ENCODE measurements around the gene DGKH.

DGKH gene

DNA sequence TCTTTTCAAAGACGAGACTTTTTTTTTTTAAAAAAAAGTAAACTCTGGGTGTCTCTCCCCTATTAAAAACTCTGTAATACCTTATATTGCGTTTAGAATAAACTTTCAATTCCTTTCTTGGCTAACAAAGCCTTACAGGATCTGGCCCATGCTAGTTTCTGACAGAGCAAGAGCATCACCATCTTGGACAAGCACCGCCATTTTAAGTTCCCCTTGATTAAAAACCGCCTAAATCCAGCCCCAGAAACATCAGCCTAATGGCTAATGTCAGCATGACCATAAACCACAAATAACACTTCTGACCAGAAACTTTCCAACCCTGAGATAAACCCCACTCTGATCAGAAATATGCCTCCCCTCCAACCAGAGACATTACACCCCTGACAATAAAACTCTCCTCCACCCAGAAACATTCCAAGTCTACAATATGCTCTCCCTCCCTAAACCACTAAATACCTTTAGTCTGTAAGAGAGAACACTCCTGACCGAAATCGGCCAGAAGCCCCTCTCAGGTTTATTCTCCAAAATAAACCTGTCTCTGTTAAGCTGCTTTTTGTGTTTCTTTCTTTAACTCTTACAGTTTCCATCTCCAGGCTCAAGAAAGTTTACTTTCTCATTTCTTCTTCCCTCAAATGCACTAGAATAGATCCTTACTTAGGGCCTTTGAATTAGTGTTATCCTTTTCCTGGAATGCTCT, 221.9 kb downstream of the DGKH start:
- Mint-ChIP-seq H3K4me1 (ENCODE audit: low read depth) (peaks cover 39% of the 10 kb centered on the region), H3K27me3 (no peaks in the 10 kb centered on the region), H3K27ac (peak overlapping the region; percentile 95), H3K36me3 (peaks cover 3% of the 10 kb centered on the region), H3K4me3 (peak overlapping the region; percentile 92), H3K9me3 (ENCODE audit: low read depth) (no peaks in the 10 kb centered on the region)

- Mint-ChIP-seq H3K27ac (peak overlapping the region; percentile 95), H3K4me3 (peak overlapping the region; percentile 92), H3K27me3 (no peaks in the 10 kb centered on the region), H3K4me1 (ENCODE audit: low read depth) (peaks cover 44% of the 10 kb centered on the region), H3K36me3 (peaks cover 3% of the 10 kb centered on the region), H3K9me3 (ENCODE audit: low read depth) (no peaks in the 10 kb centered on the region)
These were observed 222.4 kb downstream of the DGKH start for GRCh38 chr13:42270857-42271215.

DNA sequence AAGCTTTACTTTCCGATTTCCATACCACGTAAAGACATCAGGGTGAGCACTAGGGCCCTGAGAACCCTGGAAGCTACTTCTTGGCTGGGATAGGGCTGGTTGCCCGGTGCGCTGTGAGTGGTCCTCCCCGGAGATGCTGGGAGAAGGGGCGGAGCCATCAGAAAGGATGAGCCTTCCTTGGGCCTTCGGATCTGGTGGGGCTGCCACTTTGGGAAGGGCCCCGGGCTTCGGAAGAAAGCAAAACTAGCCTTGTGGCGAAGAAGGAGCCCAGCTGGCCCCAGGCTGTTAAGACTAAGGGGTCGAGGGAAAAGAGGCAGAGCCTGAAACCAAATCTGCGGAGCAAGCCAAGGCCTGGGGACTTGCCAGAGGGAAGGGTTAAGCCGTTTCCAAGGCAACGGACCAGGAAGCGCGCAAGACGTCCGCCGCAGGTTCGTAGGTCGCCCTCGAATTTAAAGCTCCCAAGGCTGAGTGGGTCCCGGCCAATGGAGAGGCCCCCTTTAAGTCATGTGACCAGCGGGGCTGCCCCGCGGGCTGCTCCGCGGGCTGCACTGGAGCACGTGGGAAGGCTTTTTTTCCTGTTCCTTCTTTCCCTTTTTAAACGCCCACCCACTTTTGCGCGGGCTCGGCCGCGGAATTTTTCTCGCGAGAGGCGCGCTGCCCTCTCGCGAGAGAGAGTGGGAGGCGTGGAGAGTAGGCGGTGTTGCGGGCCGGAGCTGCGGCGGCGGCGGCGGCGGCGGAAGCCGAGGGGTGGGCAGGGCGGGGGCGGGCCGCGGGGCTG, 223.1 kb downstream of the DGKH start:
- Mint-ChIP-seq H3K4me1 (ENCODE audit: low read depth) (peaks cover 47% of the 10 kb centered on the region), H3K36me3 (peaks cover 3% of the 10 kb centered on the region), H3K27me3 (no peaks in the 10 kb centered on the region), H3K27ac (peak overlapping the region; percentile 95), H3K4me3 (peak overlapping the region; percentile 92), H3K9me3 (ENCODE audit: low read depth) (no peaks in the 10 kb centered on the region)

DNA sequence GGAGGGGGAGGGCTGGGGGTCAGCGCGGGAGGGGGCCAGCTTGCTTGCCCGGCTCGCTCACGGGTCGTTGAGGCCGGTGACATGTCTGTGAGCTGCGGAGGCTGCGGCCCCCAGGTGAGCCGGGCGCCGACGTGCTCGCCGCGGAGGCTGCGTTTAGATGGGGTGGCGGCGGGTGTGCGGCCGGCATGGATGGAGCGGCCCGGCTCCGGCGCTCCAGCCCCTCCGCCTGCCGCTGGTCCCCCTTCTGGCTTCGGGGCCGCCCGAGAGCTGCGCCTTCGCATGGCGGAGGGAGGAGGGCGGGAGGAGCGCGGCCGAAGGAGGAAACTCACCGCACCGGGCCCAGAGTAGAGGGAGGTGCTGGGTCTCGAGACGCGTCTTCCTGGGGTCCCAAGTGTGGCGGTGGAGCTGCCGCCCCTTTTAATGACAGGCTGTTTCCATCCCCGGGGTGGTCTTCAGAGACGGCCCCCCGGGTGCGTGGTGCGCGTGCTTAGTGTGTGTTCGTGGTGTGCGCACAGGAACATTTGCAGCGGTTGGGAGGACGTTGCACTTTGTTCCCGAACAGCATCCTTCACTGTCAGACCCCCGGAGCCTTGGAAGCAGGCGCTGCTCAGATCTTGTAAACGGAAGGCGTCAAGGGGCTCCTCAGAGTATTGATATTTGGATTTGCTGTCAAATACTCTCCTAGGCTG, 223.8 kb downstream of the DGKH start, which contains the start of gene AKAP11:
AKAP11 (plus strand) TSS at position 38 of the 689 bp plus-strand sequence. CDS start 14,197 bp downstream, outside the sequence.
- Mint-ChIP-seq H3K9me3 (ENCODE audit: low read depth) (no peaks in the 10 kb centered on the region), H3K27me3 (no peaks in the 10 kb centered on the region), H3K27ac (peak within 1 kb of the TSS; percentile 97), H3K4me1 (ENCODE audit: low read depth) (peaks cover 51% of the 10 kb centered on the region), H3K36me3 (peaks cover 4% of the 10 kb centered on the region), H3K4me3 (peak within 1 kb of the TSS; percentile 98)

- Mint-ChIP-seq H3K36me3 (peaks cover 9% of the 10 kb centered on the region), H3K4me3 (peak overlapping the region; percentile 98), H3K4me1 (ENCODE audit: low read depth) (peaks cover 51% of the 10 kb centered on the region), H3K9me3 (ENCODE audit: low read depth) (no peaks in the 10 kb centered on the region), H3K27ac (peak overlapping the region; percentile 97), H3K27me3 (no peaks in the 10 kb centered on the region)
These were observed 224.3 kb downstream of the DGKH start for GRCh38 chr13:42272804-42273175.

DNA sequence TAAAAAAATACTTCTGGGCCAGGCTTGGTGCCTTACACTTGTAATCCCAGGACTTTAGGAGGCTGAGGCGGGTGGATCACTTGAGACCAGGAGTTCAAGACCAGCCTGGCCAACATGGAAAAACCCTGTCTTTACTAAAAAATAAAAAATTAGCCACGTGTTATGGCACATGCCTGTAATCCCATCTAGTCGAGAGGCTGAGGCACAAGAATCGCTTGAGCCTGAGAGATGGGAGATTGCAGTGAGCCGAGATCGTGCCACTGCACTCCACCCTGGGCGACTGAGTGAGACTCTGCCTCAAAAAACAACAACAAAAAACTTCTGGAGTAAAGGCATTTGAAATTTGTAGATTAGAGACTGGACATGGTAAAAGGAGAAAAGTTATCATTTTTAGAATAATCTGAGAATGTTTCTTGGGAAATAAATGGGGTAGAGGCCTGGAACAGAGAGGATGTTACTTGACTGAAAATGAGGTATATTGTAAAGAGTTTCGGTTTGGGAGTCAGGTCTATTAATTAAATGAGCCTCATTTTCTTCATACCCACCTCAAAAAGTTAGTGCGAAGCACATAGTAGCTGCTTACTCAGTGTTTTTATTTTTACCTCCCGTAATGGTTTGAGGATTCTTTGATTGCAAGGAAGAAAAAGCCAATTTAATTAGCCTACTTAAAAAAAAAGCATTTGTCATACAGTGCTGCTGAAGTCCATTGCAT, 226.1 kb downstream of the DGKH start:
- peak overlapping the region; percentile 77 for H3K4me3 Mint-ChIP-seq
- H3K4me1 Mint-ChIP-seq (ENCODE audit: low read depth): peaks cover 51% of the 10 kb centered on the region
- H3K27me3 Mint-ChIP-seq: no peaks in the 10 kb centered on the region
- peak overlapping the region; percentile 85 for H3K27ac Mint-ChIP-seq
- H3K36me3 Mint-ChIP-seq: peaks cover 11% of the 10 kb centered on the region
- H3K9me3 Mint-ChIP-seq (ENCODE audit: low read depth): no peaks in the 10 kb centered on the region

DNA sequence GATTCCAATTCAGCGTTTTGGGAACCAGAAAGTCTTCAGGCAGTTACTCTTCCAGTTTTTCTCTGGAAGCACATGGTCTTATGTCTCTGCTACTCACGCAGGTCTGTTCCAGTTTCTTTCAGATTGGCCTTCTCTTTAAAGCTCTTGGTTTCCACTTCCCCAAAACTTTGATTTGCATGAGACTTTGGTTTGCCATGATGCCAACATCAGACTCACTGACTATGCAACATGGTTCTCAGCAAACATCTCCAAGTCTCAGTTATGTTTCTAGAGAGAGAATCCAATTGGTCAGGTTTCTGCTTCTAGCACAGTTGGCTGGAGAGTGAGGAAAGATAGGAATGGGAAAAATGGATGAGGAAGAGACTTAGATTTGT, 226.6 kb downstream of the DGKH start:
- Mint-ChIP-seq H3K27ac (peak overlapping the region; percentile 85), H3K4me1 (ENCODE audit: low read depth) (peaks cover 51% of the 10 kb centered on the region), H3K36me3 (peaks cover 11% of the 10 kb centered on the region), H3K4me3 (peak overlapping the region; percentile 72), H3K27me3 (no peaks in the 10 kb centered on the region), H3K9me3 (ENCODE audit: low read depth) (no peaks in the 10 kb centered on the region)

DNA sequence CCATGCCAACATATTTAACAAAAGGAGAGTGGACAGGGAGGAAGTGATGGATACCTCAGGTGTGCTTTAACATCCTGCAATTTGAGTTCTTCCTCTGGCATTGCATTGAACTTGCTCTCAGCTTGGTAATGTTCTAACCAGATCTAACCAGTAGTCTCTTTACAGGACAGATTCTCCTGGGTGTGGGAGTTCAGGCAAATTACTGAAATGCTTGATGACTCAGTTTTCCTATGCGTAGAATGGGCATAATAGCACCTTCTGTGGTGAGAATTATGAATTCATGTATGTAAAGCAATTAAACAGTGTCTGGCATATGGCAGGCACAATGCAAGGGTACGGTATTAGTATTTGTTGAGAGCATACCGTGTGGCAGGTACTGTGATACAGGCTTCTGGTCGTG, 227.1 kb downstream of the DGKH start:
- Mint-ChIP-seq H3K36me3 (peaks cover 11% of the 10 kb centered on the region), H3K27ac (peak overlapping the region; percentile 85), H3K4me1 (ENCODE audit: low read depth) (peaks cover 48% of the 10 kb centered on the region), H3K9me3 (ENCODE audit: low read depth) (no peaks in the 10 kb centered on the region), H3K27me3 (no peaks in the 10 kb centered on the region), H3K4me3 (peak overlapping the region; percentile 72)

DNA sequence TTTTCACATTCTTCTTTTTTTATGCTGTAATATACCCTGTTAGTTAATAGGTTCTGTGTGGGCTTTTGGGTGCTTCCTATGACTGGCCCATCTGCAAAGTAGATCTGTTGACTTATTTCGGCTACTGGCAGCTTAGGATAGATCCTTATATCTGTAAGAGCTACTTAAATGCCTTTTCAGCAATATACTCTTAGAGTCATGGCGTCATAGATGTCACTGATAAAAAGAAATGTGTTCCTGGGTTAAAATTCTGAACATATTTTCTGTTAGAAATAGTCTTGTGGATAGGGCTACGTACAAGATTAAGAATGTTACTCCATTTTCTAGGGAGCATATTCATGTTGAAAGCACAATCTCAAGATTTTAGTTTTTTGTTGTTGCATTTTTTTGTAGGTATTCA, 228.2 kb downstream of the DGKH start:
- Mint-ChIP-seq H3K9me3 (ENCODE audit: low read depth) (no peaks in the 10 kb centered on the region), H3K4me1 (ENCODE audit: low read depth) (peaks cover 37% of the 10 kb centered on the region), H3K27me3 (no peaks in the 10 kb centered on the region), H3K27ac (peak overlapping the region; percentile 72), H3K4me3 (peak overlapping the region; percentile 36), H3K36me3 (peaks cover 11% of the 10 kb centered on the region)

GRCh38 chr13:42277618-42278276, 229.3 kb downstream of the DGKH start:
- Mint-ChIP-seq H3K36me3 (peaks cover 11% of the 10 kb centered on the region), H3K27me3 (no peaks in the 10 kb centered on the region), H3K4me3 (peak overlapping the region; percentile 36), H3K9me3 (ENCODE audit: low read depth) (no peaks in the 10 kb centered on the region), H3K27ac (peak overlapping the region; percentile 43), H3K4me1 (ENCODE audit: low read depth) (peaks cover 43% of the 10 kb centered on the region)

DNA sequence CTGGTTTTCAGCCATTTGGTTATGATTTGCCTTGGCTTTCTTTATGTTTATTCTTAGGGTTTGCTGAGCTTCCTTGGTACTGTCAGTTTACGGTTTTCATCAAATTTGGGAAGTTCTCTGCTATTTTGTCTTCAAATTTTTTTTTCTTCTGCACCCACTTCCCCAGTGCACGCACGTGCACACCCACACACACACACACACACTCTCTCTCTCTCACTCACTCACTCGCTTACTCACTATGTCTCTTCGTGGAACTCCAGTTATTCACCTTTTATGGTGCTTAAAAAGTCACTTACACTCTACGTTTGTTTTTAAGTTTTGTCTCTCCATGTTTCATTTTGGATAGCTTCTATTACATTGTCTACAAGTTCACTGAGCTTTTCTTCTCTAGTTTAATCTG, 230.6 kb downstream of the DGKH start:
- H3K36me3 Mint-ChIP-seq: peaks cover 15% of the 10 kb centered on the region
- H3K4me3 Mint-ChIP-seq: no peak overlapping the region
- no peak overlapping the region for H3K27ac Mint-ChIP-seq
- H3K27me3 Mint-ChIP-seq: no peaks in the 10 kb centered on the region
- H3K9me3 Mint-ChIP-seq (ENCODE audit: low read depth): no peaks in the 10 kb centered on the region
- H3K4me1 Mint-ChIP-seq (ENCODE audit: low read depth): peaks cover 44% of the 10 kb centered on the region

DNA sequence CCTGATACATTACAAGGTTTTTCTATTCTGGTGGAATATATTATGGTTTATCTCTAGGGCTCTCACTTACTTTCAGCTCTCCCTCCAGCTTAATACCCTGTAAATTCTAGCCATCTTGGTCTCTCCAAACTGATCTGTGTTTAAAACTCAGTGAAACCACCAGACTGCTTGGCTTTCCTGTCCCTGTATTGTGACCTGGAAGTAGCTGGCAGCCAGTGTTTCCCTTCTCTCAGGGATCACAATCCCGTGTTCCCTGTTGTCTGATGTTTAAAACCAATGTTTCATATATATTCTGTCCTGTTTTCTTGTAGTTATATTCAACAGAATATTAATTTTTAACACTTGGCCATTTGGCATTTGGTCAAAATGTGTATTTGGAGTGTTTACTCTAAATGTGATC, 231.5 kb downstream of the DGKH start:
- peaks cover 38% of the 10 kb centered on the region for H3K4me1 Mint-ChIP-seq (ENCODE audit: low read depth)
- H3K9me3 Mint-ChIP-seq (ENCODE audit: low read depth): no peaks in the 10 kb centered on the region
- H3K27me3 Mint-ChIP-seq: no peaks in the 10 kb centered on the region
- no peak overlapping the region for H3K27ac Mint-ChIP-seq
- no peak overlapping the region for H3K4me3 Mint-ChIP-seq
- H3K36me3 Mint-ChIP-seq: peaks cover 15% of the 10 kb centered on the region

DNA sequence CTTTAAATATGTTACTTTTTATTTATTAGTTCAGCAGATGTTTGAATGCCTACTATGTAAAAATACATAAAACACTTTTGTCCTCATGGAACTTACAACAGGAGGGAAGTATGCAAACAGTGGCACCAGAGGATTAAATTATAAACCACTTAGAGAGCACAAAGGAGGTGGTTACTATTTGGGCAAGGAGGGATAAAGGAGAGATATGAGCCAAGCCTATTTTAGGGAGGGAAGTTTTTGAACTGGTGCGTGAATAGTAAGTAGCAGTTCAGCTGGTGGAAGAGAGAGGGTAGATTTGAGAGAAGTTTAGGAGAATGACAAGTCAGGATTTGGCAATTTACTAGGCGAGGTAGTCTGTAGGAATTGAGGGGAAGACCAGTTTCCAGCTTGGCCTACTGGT, 232.1 kb downstream of the DGKH start:
- Mint-ChIP-seq H3K4me3 (no peak overlapping the region), H3K36me3 (peaks cover 14% of the 10 kb centered on the region), H3K27ac (no peak overlapping the region), H3K27me3 (no peaks in the 10 kb centered on the region), H3K9me3 (ENCODE audit: low read depth) (no peaks in the 10 kb centered on the region), H3K4me1 (ENCODE audit: low read depth) (peaks cover 37% of the 10 kb centered on the region)

DNA sequence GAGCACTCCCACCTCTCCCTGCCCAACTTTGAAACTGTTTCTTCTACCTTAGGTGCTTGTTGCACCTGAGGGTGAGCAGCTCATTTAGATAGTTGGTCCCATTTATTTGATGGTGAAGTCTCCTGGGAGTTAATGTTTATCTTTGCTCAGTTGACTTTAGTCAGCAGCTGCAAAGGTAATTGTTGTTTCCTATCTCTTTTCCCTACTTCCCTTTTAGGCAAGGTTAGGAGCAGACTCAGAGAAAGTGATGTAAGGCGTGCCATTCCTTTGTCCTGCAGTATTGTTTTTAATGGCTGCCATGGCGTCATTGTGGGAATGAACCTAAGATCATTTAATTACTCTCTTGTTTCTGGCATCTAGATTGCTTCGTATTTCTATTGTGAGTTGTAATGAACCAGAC, 235.1 kb downstream of the DGKH start:
- Mint-ChIP-seq H3K27me3 (no peaks in the 10 kb centered on the region), H3K4me3 (no peak overlapping the region), H3K27ac (no peak overlapping the region), H3K36me3 (peaks cover 19% of the 10 kb centered on the region), H3K4me1 (ENCODE audit: low read depth) (peaks cover 35% of the 10 kb centered on the region), H3K9me3 (ENCODE audit: low read depth) (no peaks in the 10 kb centered on the region)
